ENCODE data around the gene SPRR2A.

SPRR2A gene

DNA sequence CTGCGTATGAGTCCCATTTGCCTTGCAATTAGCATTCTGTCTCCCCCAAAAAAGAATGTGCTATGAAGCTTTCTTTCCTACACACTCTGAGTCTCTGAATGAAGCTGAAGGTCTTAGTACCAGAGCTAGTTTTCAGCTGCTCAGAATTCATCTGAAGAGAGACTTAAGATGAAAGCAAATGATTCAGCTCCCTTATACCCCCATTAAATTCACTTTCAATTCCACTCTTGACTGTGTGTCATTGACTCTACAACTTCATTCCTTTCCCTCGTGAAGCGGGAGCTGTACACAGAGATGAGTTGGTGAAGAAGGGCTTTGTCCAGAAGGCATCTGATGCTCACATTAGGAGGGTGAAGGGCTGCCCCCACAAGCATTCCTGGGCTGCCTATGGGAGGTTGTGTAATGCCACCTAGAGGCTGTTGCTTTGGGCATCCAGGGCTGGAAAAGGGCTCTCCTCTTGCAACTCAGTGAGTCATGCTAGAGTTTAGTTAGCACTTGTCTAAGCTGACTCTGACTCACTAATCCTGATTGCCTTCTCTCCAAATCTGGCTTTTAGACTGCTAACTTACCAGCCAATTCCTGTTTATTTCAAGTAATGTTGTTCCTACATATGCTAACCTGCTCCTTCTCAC lies 24.5 kb downstream of the SPRR2A start:
- Histone ChIP-seq H3K9me3 (no peaks in the 10 kb centered on the region), H3K27ac (no peak overlapping the region), H3K4me3 (ENCODE audit: low read depth in 1 of 2, low read length in 1 of 2) (no peak overlapping the region), H3K36me3 (no peaks in the 10 kb centered on the region), H3K4me1 (ENCODE audit: control insufficient read depth in 1 of 2, insufficient read depth in 1 of 2, low read depth in 1 of 2, low read length in 1 of 2) (no peaks in the 10 kb centered on the region), H3K27me3 (peaks cover 17% of the 10 kb centered on the region)
- no peak for TF ChIP-seq CTCF (IDR thresholded peaks at IDR 0.05)

DNA sequence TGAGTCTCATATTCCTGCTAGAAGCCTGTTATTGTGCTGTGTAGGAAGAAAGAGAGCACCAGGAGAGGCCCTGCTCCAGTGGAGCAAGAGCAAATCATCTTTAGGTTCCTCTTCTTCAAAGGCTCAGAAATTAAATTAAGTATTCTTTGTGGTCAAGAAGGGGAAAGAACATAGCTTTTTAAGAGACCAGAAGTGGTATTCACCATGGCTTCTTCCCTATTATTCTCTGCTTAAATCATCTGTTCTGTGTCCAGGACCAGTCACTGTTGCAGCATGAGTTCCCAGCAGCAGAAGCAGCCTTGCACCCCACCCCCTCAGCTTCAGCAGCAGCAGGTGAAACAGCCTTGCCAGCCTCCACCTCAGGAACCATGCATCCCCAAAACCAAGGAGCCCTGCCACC lies 25.2 kb downstream of the SPRR2A start:
- no peaks in the 10 kb centered on the region for H3K4me1 ChIP-seq (ENCODE audit: control insufficient read depth in 1 of 2, insufficient read depth in 1 of 2, low read depth in 1 of 2, low read length in 1 of 2)
- H3K27ac ChIP-seq = no peak overlapping the region
- H3K27me3 ChIP-seq = peaks cover 17% of the 10 kb centered on the region
- TF ChIP-seq CTCF (IDR thresholded peaks at IDR 0.05) = no peak
- H3K9me3 ChIP-seq = no peaks in the 10 kb centered on the region
- no peak overlapping the region for H3K4me3 ChIP-seq (ENCODE audit: low read depth in 1 of 2, low read length in 1 of 2)
- H3K36me3 ChIP-seq = no peaks in the 10 kb centered on the region

DNA sequence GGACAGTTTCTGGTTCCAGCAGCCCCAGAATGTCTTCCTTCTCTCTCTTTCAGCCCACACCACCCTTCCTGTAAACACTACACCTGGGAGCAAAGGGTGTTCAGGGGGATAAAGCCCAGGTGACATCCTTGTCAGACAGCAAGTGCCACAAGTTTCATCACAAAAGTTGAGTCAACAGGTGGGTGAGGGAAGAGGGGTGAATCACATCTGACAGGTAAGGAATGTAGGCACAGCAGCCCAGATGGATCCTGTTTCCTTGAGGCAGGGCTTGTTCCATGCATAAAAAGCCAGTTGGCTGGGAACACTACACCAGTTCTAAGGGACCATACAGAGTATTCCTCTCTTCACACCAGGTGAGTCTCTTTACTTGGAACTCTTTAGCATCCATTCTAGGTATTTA lies 26.4 kb downstream of the SPRR2A start, which contains the start of gene SPRR1B:
TSS of gene SPRR1B (plus strand) at position 309 of the 400 bp plus-strand sequence. CDS start 1,143 bp downstream, outside the sequence.
- Histone ChIP-seq H3K4me3 (ENCODE audit: low read depth in 1 of 2, low read length in 1 of 2) (no peak within 1 kb of the TSS), H3K9me3 (no peaks in the 10 kb centered on the region), H3K36me3 (no peaks in the 10 kb centered on the region), H3K27me3 (peaks cover 17% of the 10 kb centered on the region), H3K27ac (no peak within 1 kb of the TSS), H3K4me1 (ENCODE audit: control insufficient read depth in 1 of 2, insufficient read depth in 1 of 2, low read depth in 1 of 2, low read length in 1 of 2) (no peaks in the 10 kb centered on the region)
- TF ChIP-seq CTCF (IDR thresholded peaks at IDR 0.05) = no peak

DNA sequence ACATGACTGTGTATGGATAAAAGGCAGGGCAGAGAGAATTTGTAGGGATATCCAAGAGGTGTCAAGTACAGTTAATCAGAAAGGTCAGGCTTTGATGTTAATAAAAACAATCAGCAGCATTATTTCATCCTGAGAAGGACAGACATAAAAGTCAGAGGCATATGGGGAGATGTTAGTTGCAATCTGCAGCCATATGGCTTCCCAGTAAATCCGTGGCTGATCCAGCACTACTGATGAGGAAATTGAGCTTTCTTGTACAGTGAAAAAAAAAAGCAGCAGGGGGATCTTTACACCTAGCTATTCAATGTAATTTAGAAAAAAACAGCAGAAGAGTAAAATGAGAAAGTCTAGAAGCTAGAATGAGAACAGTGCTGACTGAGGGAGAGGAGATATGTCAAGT lies 28.5 kb downstream of the SPRR2A start:
- H3K27me3 ChIP-seq = peaks cover 13% of the 10 kb centered on the region

DNA sequence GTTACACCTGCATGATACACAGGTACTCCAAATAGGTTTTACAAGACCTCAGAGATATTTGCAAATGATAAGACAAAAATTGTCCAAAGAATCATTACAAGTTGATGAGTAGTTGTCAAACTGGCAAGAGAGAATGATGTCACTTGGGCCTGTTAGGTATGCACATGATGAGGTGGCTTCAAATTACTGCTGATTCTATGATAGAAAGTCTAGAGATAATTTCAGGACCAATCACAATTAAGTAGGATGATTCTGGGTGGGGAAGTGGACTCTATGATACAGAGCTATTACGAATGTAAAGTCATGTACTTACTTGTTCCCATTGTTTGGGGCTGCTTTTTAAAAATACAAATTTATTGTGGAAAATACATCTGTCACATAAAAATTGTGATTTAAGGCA lies 31.5 kb downstream of the SPRR2A start:
- TF ChIP-seq CTCF (IDR thresholded peaks at IDR 0.05) = no peak
- H3K4me3 ChIP-seq (ENCODE audit: low read depth in 1 of 2, low read length in 1 of 2) = no peak overlapping the region
- no peak overlapping the region for H3K27ac ChIP-seq
- no peaks in the 10 kb centered on the region for H3K9me3 ChIP-seq
- H3K27me3 ChIP-seq = peaks cover 17% of the 10 kb centered on the region
- H3K36me3 ChIP-seq = no peaks in the 10 kb centered on the region
- no peaks in the 10 kb centered on the region for H3K4me1 ChIP-seq (ENCODE audit: control insufficient read depth in 1 of 2, insufficient read depth in 1 of 2, low read depth in 1 of 2, low read length in 1 of 2)

More for the DNA sequence above, 28.5 kb downstream of the SPRR2A start:
- TF ChIP-seq CTCF (IDR thresholded peaks at IDR 0.05) = no peak
- Histone ChIP-seq H3K9me3 (no peaks in the 10 kb centered on the region), H3K36me3 (no peaks in the 10 kb centered on the region), H3K4me3 (ENCODE audit: low read depth in 1 of 2, low read length in 1 of 2) (no peak overlapping the region), H3K4me1 (ENCODE audit: control insufficient read depth in 1 of 2, insufficient read depth in 1 of 2, low read depth in 1 of 2, low read length in 1 of 2) (no peaks in the 10 kb centered on the region), H3K27ac (no peak overlapping the region)
